GM08714 (cell line): ENCODE data around the gene CDADC1.

ENCODE experiments used
- H3K4me3 ChIP-seq: fragments of 200-500 bp; sonication (Bioruptor generic); 2 replicates; pipeline ENCODE4 v1.5.1; 2014; ENCODE audit warnings: mild to moderate bottlenecking, low read length, inconsistent platforms
- ZNF274 ChIP-seq: IDR thresholded peaks from 2 replicates; pipeline ENCODE4 v1.6.1; 2012; ENCODE audit warnings: mild to moderate bottlenecking, low read depth, low read length

The CDADC1 gene

DNA sequence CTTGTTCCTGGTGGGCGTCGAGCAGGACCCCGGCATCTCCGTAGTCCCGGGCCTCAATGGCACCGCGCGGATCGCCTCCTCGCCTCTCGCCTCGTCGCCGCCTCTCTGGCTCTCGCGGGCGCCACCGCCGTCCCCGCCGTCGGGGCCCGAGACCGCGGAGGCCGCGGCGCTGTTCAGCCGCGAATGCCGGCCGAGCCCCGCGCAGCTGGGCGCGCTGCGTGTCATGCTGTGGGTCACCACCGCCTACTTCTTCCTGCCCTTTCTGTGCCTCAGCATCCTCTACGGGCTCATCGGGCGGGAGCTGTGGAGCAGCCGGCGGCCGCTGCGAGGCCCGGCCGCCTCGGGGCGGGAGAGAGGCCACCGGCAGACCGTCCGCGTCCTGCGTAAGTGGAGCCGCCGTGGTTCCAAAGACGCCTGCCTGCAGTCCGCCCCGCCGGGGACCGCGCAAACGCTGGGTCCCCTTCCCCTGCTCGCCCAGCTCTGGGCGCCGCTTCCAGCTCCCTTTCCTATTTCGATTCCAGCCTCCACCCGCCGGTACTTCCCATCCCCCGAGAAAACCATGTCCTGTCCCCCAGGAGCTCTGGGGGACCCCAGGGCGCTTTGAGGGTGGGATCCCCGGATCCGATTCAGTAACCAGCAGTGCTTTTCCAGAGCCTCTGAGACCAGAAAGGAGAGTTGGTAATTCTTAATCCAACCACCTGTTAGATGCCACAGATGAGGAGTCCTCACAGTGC is 26.7 kb upstream of the CDADC1 start:
- no peak overlapping the region; the same call in 1 of the 2 replicates for H3K4me3 ChIP-seq
- no peak for TF ChIP-seq ZNF274

DNA sequence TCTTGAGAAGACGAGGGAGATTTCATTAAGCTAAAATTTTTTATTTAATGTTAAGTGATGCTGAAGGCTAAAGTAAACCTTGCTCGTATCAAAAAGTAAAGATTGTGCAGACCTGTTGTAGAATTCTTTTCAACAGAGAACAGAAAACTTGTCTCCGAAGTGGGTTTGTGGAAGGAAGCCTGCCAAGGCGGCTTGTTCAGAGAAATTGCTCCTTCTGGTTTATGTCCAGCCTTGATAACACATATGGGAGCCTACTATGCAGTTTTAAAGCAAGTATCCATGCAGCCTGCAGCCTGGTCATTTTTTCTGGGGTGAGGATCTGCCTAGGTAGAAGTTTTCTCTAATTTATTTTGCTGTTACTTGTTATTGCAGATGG is 26.1 kb upstream of the CDADC1 start:
- TF ChIP-seq ZNF274: no peak
- no peak overlapping the region for H3K4me3 ChIP-seq

DNA sequence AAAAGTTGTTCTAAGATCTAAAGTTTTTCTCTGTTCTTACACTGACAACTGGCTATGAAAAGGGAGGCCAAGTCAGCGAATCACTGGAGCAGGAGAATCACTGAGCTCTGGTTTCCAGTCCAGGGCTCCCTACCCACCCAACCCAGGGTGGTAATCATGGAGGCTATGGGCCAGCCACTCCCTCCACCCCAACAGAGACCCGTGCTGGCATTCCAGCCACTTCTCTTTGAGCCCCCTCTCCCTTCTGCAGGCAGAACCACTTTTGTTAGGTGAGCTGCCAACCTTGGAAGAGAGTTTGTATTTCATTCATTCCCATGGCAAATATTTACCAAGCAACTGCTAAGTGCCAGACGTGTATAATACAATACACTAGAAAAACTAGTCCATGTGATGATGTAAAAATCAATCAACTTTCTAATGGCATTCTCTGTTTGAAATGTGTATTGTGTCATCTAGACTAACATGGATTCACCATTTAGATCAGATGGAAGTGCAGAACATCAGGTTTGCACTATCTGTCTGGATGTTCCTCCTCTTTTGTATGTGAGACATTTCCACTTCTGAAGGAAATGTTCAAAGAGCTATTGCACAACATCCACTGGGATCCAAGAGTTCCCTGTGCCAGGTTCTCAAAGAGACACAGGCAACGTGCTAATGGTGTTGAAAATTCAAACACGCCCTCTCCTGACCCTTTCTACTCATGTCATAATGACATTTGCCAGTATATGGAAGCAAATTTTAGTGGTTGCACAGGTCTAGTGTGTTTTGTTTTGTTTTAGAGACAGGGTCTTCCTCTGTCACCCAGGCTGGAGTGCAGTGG is 22.3 kb upstream of the CDADC1 start:
- no peak overlapping the region for H3K4me3 ChIP-seq
- no peak for TF ChIP-seq ZNF274

DNA sequence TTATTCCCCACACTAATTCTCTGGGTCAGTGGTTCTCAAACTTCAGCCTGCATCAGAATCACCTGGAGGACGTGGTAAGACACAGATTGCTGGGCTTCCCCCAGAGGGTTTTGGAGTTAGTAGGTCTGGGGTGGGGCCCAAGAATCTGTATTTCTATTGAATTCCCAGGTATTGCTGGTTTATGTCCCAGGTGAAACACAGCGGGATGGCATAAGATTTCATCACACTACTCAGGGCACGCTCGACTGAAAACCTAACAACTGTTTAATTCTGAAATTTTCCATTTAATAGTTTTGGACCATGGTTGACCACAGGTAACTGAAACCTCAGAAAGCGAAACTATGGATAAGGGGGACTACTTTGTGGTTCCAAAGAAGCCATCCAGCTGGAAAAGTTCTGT is 21.1 kb upstream of the CDADC1 start:
- no peak overlapping the region for H3K4me3 ChIP-seq
- TF ChIP-seq ZNF274: no peak

DNA sequence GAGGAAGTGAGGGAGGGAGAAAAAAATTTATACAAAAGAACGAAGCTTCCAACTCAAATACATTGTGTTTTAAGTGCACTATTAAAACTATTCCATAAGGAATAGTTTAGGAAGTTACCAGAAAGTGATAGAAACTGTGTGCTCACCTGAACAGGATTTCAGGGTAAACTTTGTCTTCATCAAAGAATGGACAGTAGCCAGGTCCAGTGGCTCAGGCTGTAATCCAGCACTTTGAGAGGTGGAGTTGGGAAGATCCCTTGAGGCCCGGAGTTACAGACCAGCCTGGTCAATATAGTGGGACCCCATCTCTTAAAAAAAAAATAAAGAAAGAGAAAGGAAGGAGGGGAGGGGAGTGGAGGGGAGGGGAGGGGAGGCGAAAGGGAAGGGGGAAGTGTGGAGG is 13.0 kb upstream of the CDADC1 start:
- H3K4me3 ChIP-seq: no peak overlapping the region
- TF ChIP-seq ZNF274: no peak

DNA sequence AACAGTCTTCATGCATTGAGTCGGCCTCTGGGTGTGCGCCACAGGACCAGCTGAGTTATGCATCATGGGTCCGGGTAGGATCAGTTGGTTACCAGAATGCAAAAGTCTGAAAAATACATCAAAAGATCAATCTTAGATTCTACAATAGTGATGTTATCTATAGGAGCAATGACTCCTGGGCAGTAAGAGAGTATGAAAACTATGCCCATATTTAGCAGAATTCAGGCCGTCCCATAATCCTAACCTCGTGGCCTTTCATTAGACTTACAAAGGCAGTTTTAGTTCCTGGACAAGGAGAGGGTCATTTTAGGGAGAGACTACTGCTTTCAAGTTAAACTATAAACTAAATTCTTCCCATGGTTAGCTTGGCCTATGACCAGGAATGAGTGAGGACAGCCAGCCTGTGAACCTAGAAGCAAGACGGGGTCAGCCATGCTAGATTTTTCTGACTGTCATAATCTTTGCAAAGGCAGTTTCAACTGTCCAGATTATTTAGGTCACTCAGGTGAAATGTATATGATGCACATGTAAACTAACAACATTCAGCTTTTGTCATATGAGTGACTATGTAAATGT is 11.8 kb upstream of the CDADC1 start:
- no peak for TF ChIP-seq ZNF274
- H3K4me3 ChIP-seq: no peak overlapping the region

DNA sequence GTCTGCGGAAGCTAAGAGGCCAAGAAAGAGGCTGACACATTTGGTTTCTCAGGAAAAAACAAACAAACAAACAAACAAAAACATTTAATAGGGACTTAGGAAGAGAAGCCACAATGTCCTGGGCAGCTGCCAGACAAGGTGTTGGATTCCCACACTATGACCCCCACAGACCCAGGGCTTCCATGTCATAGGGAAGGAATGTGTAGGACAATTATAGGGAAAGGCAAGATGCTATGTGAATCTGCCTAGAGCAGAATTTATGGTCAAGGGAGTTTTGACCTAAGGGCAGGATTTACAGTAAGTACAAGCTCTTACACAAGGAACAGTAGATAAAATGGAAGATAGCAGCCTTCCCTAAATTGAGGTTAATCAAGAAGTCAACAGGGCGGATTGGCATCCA is 9.1 kb upstream of the CDADC1 start:
- no peak for TF ChIP-seq ZNF274
- no peak overlapping the region for H3K4me3 ChIP-seq

DNA sequence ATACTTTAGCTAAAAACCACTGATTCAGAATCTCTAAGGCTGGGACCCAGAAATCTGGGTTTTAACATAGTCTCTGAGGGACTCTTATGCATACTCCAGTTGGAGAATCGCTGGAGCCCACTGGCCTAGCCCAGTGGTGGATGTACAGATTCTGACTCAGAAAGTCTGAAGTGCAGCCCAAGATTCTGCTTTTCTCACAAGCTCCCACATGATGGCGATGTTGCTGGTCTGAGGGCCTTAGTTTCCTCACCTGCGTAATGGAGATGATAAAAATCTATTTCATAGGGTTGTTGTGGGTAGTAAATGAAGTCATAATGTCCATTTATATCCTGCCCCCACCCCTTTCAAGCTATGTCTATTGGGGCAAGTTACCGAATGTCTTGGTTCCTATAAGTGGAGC is 7.7 kb upstream of the CDADC1 start:
- TF ChIP-seq ZNF274: no peak
- no peak overlapping the region for H3K4me3 ChIP-seq

DNA sequence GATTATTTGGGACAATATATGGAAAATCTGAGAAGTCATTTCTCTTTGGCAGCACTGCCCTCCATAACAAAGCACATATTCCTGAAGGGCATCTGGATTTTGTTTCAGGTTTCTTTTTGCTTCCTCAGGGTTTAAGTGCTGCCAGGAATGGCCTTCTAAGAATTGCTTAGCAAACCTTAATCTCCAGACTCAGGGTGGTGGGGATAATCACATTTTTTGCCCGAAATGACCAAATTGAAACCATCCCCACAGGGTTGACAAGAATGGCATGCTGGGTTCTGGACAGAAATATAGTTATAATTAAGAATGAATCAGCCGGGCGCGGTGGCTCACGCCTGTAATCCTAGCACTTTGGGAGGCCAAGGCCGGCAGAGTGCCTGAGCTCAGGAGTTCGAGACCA is 6.4 kb upstream of the CDADC1 start:
- no peak for TF ChIP-seq ZNF274
- no peak overlapping the region for H3K4me3 ChIP-seq

DNA sequence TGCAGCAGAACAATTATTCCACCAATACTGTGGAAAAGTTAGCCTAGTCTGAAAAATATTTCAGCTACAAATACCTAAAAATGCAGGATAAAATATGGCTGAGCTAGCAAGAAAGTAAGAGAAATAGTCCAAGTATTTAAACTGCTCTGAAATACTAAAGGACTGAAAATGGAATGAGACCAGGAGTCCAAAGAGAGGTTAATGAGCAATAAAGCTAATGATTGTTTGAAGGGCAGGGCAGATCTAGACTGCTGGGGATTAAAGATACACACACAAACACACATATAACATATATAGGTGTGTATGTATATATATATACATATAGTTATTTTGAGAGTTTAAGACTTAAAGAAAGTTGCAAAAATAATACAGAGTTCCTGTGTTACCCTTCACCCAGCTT is 2.6 kb upstream of the CDADC1 start:
- H3K4me3 ChIP-seq: no peak overlapping the region
- TF ChIP-seq ZNF274: no peak

DNA sequence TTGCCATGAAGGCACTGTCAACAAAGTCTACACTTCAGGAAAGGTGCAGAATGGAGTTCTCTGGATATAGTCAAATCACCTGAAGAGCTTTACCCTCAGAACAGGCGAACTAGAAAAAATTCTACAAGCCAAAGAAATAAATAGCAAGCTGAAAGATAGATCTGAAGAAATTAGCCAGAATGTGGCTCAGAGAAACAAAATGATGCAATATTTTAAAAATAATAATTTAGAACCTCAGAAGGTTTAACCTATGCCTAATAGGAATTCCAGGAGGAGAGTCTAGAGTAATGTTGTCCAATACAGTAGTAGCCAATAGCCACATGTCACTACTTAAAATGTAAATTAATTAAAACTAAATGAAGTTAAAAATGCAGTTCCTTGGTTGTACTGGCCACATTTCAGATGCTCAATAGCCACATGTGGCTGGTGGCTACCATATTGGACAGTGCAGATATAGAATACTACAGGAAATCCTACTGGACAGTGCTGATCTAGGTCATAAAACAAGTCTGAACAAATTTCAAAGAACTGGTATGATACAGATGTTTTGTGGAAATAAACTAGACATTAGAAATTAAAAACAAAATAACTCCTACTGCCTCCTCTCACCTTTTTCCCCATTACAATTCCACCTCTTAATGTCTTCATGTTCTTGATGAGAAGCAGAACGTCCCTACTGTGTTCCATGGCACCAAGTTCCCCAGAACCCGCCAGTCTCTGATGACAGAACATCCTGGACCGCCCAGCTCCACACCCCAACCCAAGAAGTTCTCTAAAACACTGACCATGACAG is 679 bp upstream of the CDADC1 start:
- TF ChIP-seq ZNF274: no peak

DNA sequence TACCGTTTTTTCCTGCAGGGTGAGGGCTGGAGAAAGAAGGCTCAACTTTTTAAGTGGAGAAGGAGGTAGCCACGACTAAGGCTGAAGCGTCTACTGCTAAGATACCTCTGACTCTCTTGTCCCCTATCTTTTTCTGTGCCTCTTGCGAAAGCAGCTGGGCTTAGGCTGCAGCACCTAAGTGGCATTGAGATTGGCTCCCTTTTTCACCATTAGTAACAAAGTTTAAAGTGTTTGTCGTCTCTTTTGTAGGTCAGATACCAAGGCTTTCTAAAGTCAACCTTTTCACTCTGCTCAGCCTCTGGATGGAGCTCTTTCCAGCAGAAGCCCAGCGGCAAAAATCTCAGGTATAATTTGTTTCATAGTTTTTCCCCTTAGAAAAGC is 887 bp downstream of the CDADC1 start:
- H3K4me3 ChIP-seq: peak overlapping the region; percentile 75
- TF ChIP-seq ZNF274: no peak

More for the DNA sequence above, 679 bp upstream of the CDADC1 start:
- peak overlapping the region; percentile 75 for H3K4me3 ChIP-seq

DNA sequence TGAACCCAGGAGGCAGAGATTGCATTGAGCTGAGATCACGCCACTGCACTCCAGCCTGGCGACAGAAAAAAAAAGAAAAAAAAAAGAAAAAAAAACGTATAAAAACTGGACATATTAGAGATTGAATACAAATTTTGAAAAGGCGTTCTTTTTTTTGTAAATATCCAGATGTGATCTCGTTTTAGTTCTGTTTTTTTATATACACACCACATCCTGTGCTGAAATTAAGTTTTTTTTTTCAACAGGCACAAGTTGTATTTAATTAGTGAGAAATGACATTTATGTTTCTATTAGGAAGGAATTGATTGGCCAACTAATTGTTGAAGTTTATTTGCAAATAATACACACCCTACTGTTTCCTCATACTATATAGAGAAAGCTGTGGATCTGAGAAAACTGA is 3.6 kb downstream of the CDADC1 start:
- H3K4me3 ChIP-seq: no peak overlapping the region
- TF ChIP-seq ZNF274: no peak

DNA sequence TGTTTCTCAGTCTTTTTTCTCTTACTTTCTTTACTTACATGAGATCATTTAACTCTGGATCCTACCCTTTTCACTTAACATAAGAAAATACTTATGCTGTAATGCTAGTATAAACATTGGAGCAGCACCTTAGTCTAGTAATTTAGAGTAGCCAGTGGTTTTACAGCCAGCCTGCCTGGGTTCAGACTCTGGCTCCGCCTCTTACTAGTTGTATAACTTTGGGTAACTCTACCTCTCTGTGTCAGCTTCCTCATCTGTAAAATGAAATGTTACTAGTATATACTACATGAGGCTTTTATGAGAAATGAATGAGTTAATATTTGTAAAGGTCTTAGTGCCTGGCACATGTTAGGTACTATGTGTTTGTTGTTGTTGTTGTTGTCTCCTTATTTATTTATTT is 5.6 kb downstream of the CDADC1 start:
- TF ChIP-seq ZNF274: no peak

More for the DNA sequence above, 5.6 kb downstream of the CDADC1 start:
- H3K4me3 ChIP-seq: no peak overlapping the region
